Esophagus squamous epithelium (tissue), 4 donors: ENCODE data around the gene MVB12A.

Experiments used
- CTCF ChIP-seq, 6 experiments: fragments of 450-650 bp in 4 of 6; fragments of 200-600 bp in 2 of 6; sonication (generic) in 2 of 6; IDR thresholded peaks; one replicate each; pipeline ENCODE4 v1.5.1; 2016 to 2019; ENCODE audit warnings: antibody characterized with exemption in 6 of 6, mild to moderate bottlenecking in 4 of 6, moderate library complexity in 4 of 6
- POLR2A ChIP-seq, 4 donors: fragments of 450-650 bp; IDR thresholded peaks; one replicate each; pipeline ENCODE4 v1.6.1; 2017; ENCODE audit warnings: antibody characterized with exemption in 4 of 4, mild to moderate bottlenecking in 4 of 4, moderate library complexity in 3 of 4

- TF ChIP-seq CTCF (IDR thresholded peaks at IDR 0.05) = no peak
- TF ChIP-seq POLR2A (IDR thresholded peaks at IDR 0.05) = no peak
Observed at GRCh38 chr19:17467471-17468301, 47.8 kb downstream of the MVB12A start.
